ENCODE results near the gene PARN.
"Not testable (repeated sequence)": the region's sequence is repeated elsewhere in the genome, so short reads cannot be mapped to it uniquely, and the experiment has no call there.

The PARN gene

DNA sequence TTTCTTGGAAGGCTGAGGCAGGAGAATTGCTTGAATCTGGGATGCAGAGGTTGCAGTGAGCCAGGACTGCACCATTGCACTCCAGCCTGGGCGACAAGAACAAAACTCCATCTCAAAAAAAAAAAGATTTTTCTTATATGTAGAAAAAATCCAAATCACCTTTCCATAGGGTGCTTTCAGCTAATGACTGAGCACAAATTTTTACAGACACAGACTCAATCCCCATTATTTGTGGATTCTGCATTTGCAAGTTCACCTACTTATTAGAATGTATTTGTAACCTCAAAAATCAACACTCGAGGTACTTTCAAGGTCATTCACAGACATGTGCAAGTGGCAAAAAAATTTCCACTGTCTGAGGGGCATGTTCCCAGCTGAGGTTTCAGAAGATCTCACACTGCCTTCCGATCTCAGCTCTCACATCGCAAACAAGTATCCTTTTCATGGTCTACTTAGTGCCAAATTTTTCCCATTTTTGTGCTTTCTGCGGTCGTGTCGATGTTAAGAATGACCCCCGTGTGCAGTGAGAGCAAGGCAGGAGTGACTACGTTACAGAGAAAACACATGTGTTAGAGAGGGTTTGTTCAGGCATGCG lies 234.3 kb downstream of the PARN start:
- DNase-seq: not testable (repeated sequence)

DNA sequence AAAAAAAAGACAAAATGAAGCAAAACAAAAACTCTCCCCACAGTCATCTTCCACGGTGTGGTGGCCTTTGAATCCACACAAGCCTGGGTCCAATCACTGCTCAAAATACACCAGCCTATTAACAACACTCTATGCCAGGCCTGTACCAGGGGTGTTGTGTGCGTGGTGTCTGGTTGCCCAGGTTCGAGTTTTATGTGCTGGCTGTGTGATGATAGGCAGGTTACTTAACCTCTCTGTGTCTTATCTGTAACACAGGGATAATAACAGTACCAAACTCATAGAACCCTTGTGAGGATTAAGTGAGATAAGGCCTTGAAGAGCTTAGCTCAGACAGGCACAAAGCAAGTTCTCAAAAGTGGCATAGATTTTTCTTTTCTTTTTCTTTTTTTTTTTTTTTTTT lies 235.2 kb downstream of the PARN start:
- DNase-seq: no peak

DNA sequence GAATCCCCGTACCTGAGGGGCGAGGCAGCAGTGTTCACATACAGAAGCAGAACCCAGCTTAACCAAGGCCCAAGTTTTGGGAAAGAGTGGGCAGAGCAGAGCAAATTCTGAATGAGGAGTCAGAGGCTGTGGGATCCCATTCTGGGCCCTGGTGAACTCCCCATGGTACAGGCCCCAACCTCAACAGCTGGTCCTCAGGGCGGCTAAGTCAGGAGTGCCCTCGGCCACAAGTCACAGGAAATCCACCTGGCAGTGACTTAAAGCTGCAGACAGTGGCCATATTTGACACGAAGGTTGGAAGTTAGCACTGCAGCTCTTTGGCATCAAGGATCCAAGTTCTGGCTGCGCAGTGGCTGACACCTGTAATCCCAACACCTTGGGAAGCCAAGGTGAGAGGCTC lies 237.1 kb downstream of the PARN start:
- DNase-seq: no peak

DNA sequence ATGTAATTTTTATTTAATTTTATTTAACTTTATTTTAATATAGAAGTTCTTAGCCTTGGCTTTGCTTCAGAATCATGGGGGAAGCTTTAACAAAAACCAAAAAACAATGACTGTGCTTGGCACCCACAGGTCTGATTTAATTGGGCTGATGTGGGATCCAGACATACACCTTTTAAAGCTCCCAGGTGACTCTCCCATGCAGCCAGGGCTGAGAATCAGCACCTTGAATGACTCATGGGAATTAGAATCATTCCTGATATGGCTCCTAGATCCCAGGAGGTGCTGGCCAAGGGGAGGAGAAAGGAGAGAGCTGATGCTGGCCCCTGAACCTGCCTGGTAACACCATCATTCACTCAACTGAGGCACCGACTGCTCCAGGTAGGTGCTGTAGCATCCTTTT lies 240.7 kb downstream of the PARN start:
- no peak for DNase-seq

DNA sequence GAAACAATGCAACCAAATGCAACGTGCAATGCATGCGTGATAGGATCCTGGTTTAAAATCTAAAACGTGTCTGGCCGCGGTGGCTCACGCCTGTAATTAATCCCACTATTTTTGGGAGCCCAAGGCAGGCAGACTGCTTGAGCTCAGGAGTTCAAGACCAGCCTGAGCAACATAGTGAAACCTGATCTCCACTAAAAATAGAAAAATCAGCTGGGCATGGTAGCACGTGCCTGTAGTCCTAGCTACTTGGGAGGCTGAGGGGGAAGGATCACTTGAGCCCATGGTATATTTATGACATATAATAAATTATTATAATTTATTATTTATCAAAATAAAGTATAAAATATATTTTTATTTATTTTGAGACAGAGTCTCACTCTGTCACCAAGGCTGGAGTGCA lies 241.8 kb downstream of the PARN start:
- DNase-seq: no peak

DNA sequence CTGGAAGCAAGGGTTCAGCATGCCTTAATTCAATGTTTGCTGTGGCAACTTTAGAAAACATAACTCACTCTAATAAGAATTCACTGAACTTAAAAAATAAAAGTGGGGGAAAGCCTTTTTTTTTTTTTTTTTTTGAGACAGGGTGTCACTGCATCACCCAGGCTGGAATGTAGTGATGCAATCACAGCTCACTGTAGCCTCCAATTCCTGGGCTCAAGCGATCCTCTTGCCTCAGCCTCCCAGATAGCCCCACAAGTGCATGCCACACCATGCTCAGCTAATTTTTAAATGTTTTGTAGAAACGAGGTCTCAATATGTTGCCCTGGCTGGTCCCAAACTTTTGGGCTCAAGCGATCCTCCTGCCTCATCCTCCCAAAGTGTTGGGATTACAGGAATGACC lies 243.9 kb downstream of the PARN start:
- no peak for DNase-seq
